ENCODE data around the gene IVD.

DNA sequence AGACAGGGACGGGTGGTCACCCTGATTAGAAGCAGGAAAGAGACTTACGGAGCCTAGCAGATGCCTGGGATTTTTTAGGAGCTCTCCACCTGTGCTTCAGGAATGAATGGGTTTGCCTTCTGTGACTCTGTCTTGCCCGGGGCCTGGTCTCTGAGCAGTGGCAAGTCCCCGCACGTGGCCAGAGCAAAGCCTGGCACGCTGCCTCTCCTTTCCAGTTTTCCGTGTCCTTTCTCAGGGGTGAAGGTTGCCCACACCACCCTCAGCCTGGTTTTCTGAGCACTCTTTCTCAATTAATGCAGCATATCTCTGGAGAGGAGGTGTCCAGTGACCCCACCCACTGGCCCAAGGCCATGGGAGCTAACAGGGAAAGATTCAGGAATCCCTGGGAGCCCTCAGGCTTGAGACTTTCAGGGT is 50.7 kb downstream of the IVD start:
- TF ChIP-seq POLR2AphosphoS5 (IDR thresholded peaks at IDR 0.05; ENCODE audit: borderline replicate concordance, low read depth, low read length) (no peak), EZH2 (IDR thresholded peaks at IDR 0.05) (no peak)
